Smooth muscle cell of the pulmonary artery (primary cell): Measurements from ENCODE around the gene WDR47. TPM values are rescaled to one million over a fixed set of nuclear protein-coding genes. Genes with fewer than 3 reads are reported as not detected.

Experiments used
- total RNA-seq: library from RNA; depleted of rRNA; stranded (reverse); fragments of >200 nt; gene quantifications from 2 replicates; pipeline ENCODE4 v1.2.3, GENCODE V29; 2014

The WDR47 gene
- total RNA-seq = 20.7 and 22.1 TPM in 2 replicates

DNA sequence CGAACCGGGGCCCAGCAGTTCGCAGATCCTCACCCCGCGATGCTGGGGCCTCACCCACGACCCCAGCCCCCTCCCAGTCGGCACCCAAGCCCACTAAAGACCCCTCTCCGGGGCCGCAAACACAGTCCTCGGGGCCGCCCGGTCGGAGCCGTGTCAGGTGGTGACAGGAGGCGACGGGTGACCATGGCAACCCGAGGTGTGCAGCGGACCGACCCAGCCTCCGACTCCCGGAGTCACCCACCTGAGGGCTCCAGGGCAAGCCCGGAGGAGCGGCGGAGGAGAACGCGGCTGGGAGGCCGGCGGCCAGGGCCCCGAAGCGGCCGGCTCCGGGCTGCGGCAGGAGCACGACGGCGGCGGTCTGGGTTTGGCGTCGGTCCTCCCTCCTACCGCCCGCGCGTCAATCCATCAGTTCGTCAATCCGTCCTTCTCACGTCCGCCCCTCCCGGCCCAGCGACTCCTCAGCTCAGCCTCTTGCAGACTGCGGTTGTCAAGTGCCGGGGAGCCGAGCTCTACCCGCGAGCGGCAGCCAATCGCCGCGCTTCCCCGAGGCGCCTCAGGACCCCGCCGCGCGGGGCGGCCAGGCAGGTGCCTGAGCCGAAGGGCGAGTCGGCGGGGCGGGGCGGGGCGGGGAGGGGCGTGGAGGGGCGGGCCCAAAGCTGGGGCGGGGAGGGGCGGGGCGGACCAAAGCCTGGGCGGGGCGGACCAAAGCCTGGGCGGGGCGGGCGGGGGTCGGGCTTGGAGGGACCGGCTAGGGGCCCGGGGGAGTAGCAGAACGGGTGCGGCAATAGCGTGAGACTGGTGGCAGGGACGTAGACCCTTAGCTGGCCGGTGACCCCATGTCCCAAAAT, at the start of gene WDR47:
WDR47 (minus strand) TSS at position 482 of the 848 bp plus-strand sequence. CDS start 18,590 bp downstream, outside the sequence.

DNA sequence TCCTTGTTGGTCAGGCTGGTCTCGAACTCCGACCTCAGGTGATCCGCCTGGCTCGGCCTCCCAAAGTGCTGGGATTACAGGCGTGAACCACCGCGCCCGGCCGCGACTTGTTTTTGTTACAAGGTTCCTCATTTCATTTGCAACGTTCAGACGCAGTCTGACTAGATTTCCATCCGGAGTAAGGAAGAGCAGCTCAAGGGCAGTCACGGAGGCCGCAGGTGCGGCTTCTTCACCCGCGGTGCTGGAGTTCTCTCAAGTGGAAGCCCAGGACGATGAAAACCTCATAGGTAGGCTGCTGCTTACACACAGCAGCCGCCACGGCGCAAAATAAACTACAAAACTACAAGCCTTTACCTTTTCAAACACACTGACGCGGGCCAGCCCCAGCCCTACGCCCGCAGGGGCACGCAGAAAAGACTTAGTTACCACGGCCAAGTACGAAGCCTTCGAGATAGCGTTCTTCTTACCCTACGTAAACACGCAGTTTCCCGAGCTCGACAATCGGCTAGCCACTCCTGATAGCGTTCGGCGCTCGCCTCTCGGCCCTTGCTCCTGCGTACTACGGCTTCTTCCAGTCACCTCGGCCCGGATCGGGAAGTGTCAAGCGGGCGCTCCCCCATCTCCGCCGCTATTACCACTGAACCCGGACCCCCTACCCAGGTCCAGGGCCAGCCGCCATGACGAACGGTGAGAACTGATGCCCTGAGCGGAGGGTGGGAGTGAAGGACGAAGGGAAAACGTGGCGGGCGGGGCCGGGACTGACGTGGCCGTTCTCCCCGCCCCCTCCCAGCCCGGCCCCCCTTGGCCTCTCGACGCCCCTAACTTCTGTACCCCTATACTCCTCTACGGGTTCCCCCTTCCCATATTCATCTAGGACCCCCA, 48.5 kb upstream of the WDR47 start, which contains the start of gene TMEM167B:
TMEM167B (plus strand) TSS at position 569 of the 882 bp plus-strand sequence; CDS start at position 678, 109 bp downstream.

DNA sequence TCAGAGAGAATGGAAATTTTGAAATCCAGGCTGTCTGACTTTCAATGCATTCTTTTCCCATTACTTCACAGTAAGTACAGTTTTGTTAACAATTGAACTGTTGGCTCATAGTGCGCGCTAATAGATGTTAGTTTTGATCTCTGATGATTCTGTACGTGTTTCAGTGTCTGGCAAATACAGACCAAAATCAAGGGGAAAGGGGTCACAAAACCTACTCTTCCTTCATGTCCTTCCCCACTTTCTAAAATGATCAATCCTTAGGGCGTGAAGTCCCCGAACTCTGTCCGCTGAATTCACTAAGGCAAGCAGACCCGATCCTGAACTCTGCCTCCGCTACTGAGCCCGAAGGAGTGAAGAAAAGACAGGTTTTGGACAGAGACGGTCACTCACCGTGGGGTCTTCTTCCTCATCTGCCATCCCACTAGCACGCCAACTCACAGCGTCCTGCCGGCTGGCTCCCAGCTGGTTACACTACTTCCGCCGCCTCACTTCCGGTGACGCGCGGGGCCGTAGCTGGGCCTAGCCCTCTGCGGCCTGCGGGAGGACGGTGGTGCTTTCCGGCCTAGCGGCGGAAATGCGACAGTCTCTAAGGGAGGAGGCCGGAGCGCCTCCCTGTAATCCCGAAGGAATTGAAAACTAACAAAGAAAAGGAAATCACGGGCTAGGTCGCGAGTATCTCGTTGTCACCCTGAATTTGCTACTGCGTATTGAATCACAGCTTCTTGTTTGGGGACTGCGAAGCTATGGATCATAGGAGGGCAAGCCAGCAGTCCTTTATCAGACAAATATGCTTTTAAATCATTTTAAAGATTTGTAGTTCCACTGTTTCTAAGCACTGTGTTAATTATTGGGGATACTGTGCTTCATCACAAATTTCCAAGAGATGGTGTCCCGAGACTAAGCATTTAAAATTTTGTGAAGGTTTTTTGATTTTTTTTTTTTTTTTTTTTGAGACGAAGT, 33.9 kb upstream of the WDR47 start, which contains the start of gene TAF13:
TAF13 (minus strand) TSS at position 473 of the 960 bp plus-strand sequence; CDS start at position 417, 56 bp downstream.

DNA sequence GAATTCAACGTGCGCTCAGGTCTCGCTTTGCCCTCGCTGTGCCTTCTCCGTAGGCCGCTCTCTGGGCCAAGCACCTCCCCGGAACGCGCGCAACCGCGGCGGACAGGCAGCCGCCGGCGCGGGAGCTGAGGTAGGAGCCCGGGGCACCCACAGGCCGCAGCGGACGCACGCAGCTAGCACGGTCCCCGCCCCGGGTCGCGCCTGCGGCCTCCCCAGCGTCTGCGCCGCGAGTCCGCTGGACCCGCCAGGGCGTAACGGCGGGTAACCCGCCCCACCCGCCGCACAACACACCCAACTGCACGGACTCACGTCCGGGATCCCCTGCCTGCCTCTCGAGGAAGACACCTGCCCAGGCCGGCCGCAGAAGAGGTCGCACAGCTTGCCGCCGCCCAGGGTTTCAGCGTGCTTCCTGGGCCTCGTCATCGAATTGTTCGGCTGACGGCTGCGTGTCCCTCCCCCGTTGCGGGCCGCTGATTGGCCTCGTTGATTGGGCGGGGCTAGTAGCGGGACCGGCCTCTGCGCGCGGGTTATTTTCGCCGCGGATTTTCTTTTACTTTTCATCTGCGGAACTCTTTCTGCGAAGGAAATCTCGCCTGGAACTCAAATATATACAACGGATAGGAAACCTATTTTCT, 78.7 kb downstream of the WDR47 start, which contains the start of gene CLCC1:
CLCC1 (minus strand) TSS at position 433 of the 635 bp plus-strand sequence. CDS start 13,047 bp downstream, outside the sequence.

Other genes with a start within 250 kb of the WDR47 start
- 0.33 TPM in 1 of 2 replicates, not detected in the other for gene AKNAD1, start 185.0 kb downstream of the WDR47 start, total RNA-seq
- 8.7 and 24.4 TPM in 2 replicates for gene GPSM2, start 165.1 kb downstream of the WDR47 start, total RNA-seq
- 38.9 and 49.0 TPM in 2 replicates for gene CLCC1, start 78.6 kb downstream of the WDR47 start, total RNA-seq
- 93.4 and 114 TPM in 2 replicates for gene TAF13, start 33.9 kb upstream of the WDR47 start, total RNA-seq
- 43.0 and 55.6 TPM in 2 replicates for gene TMEM167B, start 48.7 kb upstream of the WDR47 start, total RNA-seq
- 0.39 and 0.59 TPM in 2 replicates for gene ELAPOR1, start 72.0 kb upstream of the WDR47 start, total RNA-seq
- 213 and 222 TPM in 2 replicates for gene SARS1, start 171.8 kb upstream of the WDR47 start, total RNA-seq
- gene CELSR2, start 207.4 kb upstream of the WDR47 start, total RNA-seq = 4.8 and 6.3 TPM in 2 replicates
- gene PSRC1, start 241.0 kb upstream of the WDR47 start, total RNA-seq = 1.8 and 4.7 TPM in 2 replicates